MCF 10A (cell line): ENCODE data around the gene POLR3K. TPM values are rescaled to one million over a fixed set of nuclear protein-coding genes. Genes with fewer than 3 reads are reported as not detected.

Source experiments
- BruUV-seq: library from RNA; stranded (reverse); fragments of 400-500 nt; replicated peaks from 2 replicates; lab custom pipeline; 2021; lab: Mats Ljungman, UMichigan
- CTCF ChIA-PET: fragments of 300-600 bp; sonication (Branson Sonifier 250); formaldehyde crosslinking; extraction: SDS; loops from one replicate; lab custom pipeline; 2021; ENCODE audit warnings: antibody characterized with exemption, inconsistent platforms; lab: Yijun Ruan, JAX
- POLR2A ChIA-PET: fragments of 300-600, 350-650 bp; sonication (Branson Sonifier 250); formaldehyde crosslinking; extraction: SDS; loops from one replicate; lab custom pipeline; 2020; ENCODE audit warnings: antibody characterized with exemption, inconsistent platforms; lab: Yijun Ruan, JAX
- DNase-seq: peaks from one replicate; pipeline ENCODE4 v3.0.0-alpha.2; 2018; ENCODE audit not compliant: unreplicated experiment
- H3K27ac Mint-ChIP-seq: one replicate; pipeline ENCODE4 v1.8.0; 2022; ENCODE audit warnings: mild to moderate bottlenecking, low read depth, mixed read lengths; ENCODE audit not compliant: unreplicated experiment
- H3K27me3 Mint-ChIP-seq: one replicate; pipeline ENCODE4 v1.8.0; 2022; ENCODE audit warnings: mixed read lengths; ENCODE audit not compliant: insufficient read depth, unreplicated experiment
- H3K36me3 Mint-ChIP-seq: one replicate; pipeline ENCODE4 v1.8.0; 2022; ENCODE audit warnings: mild to moderate bottlenecking, moderate library complexity, mixed read lengths; ENCODE audit not compliant: insufficient read depth, unreplicated experiment
- H3K4me1 Mint-ChIP-seq: one replicate; pipeline ENCODE4 v1.8.0; 2022; ENCODE audit warnings: mixed read lengths; ENCODE audit not compliant: insufficient read depth, unreplicated experiment
- H3K4me3 Mint-ChIP-seq: one replicate; pipeline ENCODE4 v1.8.0; 2022; ENCODE audit warnings: mild to moderate bottlenecking, moderate library complexity, mixed read lengths; ENCODE audit not compliant: unreplicated experiment
- H3K9me3 Mint-ChIP-seq: one replicate; pipeline ENCODE4 v1.8.0; 2022; ENCODE audit warnings: mixed read lengths; ENCODE audit not compliant: unreplicated experiment
- CTCF ChIP-seq: fragments of 200-600 bp; IDR thresholded peaks from one replicate; pipeline ENCODE4 v1.8.0; 2022; ENCODE audit warnings: antibody characterized with exemption, mild to moderate bottlenecking; ENCODE audit not compliant: unreplicated experiment
- intact Hi-C: fragments of 100-400 bp; cut with micrococcal nuclease; formaldehyde crosslinking; loops from 2 replicates; pipeline ENCODE4 v1.14.1; 2022
- total RNA-seq: library from RNA; stranded (reverse); gene quantifications from 2 replicates; pipeline ENCODE4 v1.2.3, GENCODE V29; 2022

POLR3K gene
- total RNA-seq, 1 experiment from 2014 or later, result 19.2 TPM

GRCh38 chr16:65745-66144 is 12.3 kb upstream of the POLR3K start:
- peak; percentile 98 for TF ChIP-seq CTCF
- intact Hi-C loops, result loop anchor here (1.0 kb wide), 3 partner anchors 32 to 297 kb away; no protein-coding TSS in a partner anchor
- Mint-ChIP-seq H3K27me3 (no peaks in the 10 kb centered on the region), H3K27ac (no peak overlapping the region), H3K4me3 (no peak overlapping the region), H3K4me1 (no peaks in the 10 kb centered on the region), H3K36me3 (peaks cover 6% of the 10 kb centered on the region), H3K9me3 (no peaks in the 10 kb centered on the region)
- DNase-seq, result peak; percentile 76
- ChIA-PET CTCF (interaction anchor here (0.6 to 4.1 kb wide), 22 partner anchors 9 to 432 kb away, joined by 3 to 89 read pairs (median 5); partner anchors contain the start of gene MPG), POLR2A (interaction anchor here (0.6 to 2.2 kb wide), 5 partner anchors 12 to 52 kb away, joined by 3 to 8 read pairs (median 6); partner anchors contain the start of genes MPG, POLR3K and SNRNP25)
- BruUV-seq, result no TSS peak

- no peak overlapping the region for H3K27ac Mint-ChIP-seq
- TF ChIP-seq CTCF, result no peak
- no TSS peak for BruUV-seq
- POLR2A ChIA-PET, result interaction anchor here (1.1 to 1.2 kb wide), 2 partner anchors 11 to 34 kb away, joined by 3 to 6 read pairs; partner anchors contain the start of genes POLR3K and SNRNP25
- H3K4me1 Mint-ChIP-seq, result no peaks in the 10 kb centered on the region
- DNase-seq, result no peak
- CTCF ChIA-PET, result interaction anchor here (0.6 to 4.1 kb wide), 14 partner anchors 8 to 297 kb away, joined by 3 to 89 read pairs (median 10); partner anchors contain the start of genes MPG, POLR3K and SNRNP25
- intact Hi-C loops, result loop anchor here (1.0 kb wide), 3 partner anchors 32 to 297 kb away; no protein-coding TSS in a partner anchor
- H3K36me3 Mint-ChIP-seq, result peaks cover 15% of the 10 kb centered on the region
- H3K4me3 Mint-ChIP-seq, result no peak overlapping the region
- H3K27me3 Mint-ChIP-seq, result no peaks in the 10 kb centered on the region
- no peaks in the 10 kb centered on the region for H3K9me3 Mint-ChIP-seq
These were observed 11.5 kb upstream of the POLR3K start for GRCh38 chr16:64914-65255.

GRCh38 chr16:63998-64913 is 10.8 kb upstream of the POLR3K start:
- no peak overlapping the region for H3K4me3 Mint-ChIP-seq
- no peak for DNase-seq
- H3K27ac Mint-ChIP-seq, result no peak overlapping the region
- peaks cover 19% of the 10 kb centered on the region for H3K36me3 Mint-ChIP-seq
- no peak for TF ChIP-seq CTCF
- H3K9me3 Mint-ChIP-seq, result no peaks in the 10 kb centered on the region
- H3K4me1 Mint-ChIP-seq, result no peaks in the 10 kb centered on the region
- CTCF ChIA-PET, result interaction anchor here (0.6 to 4.1 kb wide), 11 partner anchors 8 to 1367 kb away, joined by 3 to 89 read pairs (median 11); partner anchors contain the start of genes MPG, PERCC1, POLR3K and SNRNP25
- BruUV-seq, result no TSS peak
- intact Hi-C loops, result no loop called here
- no peaks in the 10 kb centered on the region for H3K27me3 Mint-ChIP-seq
- POLR2A ChIA-PET, result interaction anchor here (1.1 to 1.6 kb wide), 2 partner anchors 11 kb away, joined by 3 to 4 read pairs; partner anchors contain the start of genes POLR3K and SNRNP25

- no peaks in the 10 kb centered on the region for H3K27me3 Mint-ChIP-seq
- no peaks in the 10 kb centered on the region for H3K9me3 Mint-ChIP-seq
- CTCF ChIA-PET, result interaction anchor here (1.4 to 3.5 kb wide), 3 partner anchors 10 to 33 kb away, joined by 7 to 89 read pairs (median 10); partner anchors contain the start of genes POLR3K and SNRNP25
- DNase-seq, result no peak
- peaks cover 24% of the 10 kb centered on the region for H3K36me3 Mint-ChIP-seq
- no peak overlapping the region for H3K4me3 Mint-ChIP-seq
- H3K27ac Mint-ChIP-seq, result no peak overlapping the region
- BruUV-seq, result no TSS peak
- H3K4me1 Mint-ChIP-seq, result no peaks in the 10 kb centered on the region
- no peak for TF ChIP-seq CTCF
- POLR2A ChIA-PET, result interaction anchor here (1.6 kb wide), 1 partner anchor 10 kb away, joined by 4 read pairs; the partner anchor contains the start of genes POLR3K and SNRNP25
- intact Hi-C loops, result no loop called here
These were observed 10.1 kb upstream of the POLR3K start for GRCh38 chr16:63466-63865.
